GM18520 (cell line): ENCODE measurements around the gene RPS15.
A peak's percentile ranks its signal among the peaks of the same experiment; 100 is the strongest.

Experiments used
- ATAC-seq: cut with Tn5 transposase; IDR thresholded peaks from one replicate; pipeline ENCODE4 v1.9.1; 2021; ENCODE audit not compliant: unreplicated experiment

Gene RPS15

GRCh38 chr19:1438035-1438932 lies at the start of gene RPS15:
Gene RPS15, plus strand, starts transcription at chr19:1438396. Its CDS starts 30 bp downstream, at chr19:1438426.
- peak; percentile 76 for ATAC-seq

- ATAC-seq: no peak
Measured at GRCh38 chr19:1388637-1389026, 49.6 kb upstream of the RPS15 start.

DNA sequence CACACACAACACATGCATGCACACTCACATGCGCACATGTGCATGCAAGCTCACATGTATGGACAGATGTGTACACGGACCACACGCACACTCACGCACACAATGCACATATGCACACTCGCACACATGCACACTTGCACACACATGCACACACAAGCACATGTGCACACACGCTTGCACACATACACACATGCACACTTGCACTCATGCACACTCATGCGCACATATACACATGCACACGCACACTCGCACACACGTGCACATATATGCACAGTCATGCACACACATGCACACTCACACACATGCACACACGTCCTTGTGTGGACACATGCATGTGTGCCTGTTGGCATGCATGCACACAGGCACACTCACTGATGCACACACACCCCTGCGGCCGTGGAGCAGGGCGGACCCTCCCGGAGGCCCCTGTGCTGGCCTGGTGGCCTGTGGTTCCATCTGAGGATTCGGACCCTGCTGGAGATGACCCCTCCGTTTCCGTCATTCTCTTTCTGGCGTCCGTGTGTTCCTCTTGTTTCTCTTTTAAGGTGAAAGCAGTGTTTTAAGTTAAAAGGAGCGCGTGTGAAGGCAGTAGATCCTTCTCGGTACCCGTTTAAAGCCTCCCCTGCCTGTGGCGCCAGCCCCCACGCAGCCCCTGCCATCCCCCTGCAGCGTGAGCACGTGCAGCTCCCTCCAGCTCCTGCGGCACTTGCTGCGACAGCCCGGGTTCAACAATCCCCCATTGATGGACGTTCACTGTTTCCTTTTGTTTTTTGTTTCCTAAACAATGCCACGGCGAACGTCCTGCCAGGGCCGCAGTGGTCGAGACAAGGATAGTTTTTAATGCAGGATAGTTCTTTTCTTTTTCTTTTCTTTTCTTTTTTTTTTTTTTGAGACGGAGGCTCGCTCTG lies 48.9 kb upstream of the RPS15 start:
- no peak for ATAC-seq

DNA sequence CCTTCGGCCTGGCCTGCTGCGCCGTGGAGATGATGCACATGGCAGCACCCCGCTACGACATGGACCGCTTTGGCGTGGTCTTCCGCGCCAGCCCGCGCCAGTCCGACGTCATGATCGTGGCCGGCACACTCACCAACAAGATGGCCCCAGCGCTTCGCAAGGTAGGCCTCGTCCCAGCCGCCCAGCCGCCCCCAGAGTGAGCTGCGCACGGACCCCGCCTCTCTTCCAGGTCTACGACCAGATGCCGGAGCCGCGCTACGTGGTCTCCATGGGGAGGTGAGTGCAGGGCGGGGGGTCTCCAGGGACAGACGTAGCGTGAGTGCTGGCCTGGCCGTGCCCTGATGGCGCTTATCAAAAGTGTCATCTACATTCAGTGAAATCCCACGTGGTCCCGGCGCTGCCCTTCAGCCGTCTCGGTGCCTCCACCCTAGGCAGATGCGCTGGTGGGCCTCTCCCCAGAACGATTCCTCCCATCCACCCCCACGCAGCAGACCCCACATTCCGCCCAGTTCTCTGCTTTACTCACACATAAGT lies 47.2 kb upstream of the RPS15 start:
- no peak for ATAC-seq

DNA sequence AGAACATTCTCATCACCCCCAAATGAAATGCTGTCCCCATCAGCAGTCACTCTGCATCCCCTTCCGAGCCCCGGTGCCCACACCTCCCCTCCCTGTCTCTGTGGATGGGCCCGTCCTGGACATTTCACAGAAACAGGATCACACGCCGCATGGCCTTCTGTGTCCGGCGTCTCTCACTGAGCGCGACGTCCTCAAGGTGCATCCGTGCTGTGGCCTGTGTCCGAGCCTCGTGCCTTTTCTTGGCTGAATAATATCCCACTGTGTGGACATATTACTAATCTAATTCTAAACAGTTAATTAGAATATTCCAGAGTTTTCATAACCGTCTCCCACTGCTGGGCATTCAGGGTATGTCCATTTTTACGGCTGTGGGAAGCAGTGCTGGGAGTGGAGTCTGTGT lies 45.8 kb upstream of the RPS15 start:
- ATAC-seq: no peak

DNA sequence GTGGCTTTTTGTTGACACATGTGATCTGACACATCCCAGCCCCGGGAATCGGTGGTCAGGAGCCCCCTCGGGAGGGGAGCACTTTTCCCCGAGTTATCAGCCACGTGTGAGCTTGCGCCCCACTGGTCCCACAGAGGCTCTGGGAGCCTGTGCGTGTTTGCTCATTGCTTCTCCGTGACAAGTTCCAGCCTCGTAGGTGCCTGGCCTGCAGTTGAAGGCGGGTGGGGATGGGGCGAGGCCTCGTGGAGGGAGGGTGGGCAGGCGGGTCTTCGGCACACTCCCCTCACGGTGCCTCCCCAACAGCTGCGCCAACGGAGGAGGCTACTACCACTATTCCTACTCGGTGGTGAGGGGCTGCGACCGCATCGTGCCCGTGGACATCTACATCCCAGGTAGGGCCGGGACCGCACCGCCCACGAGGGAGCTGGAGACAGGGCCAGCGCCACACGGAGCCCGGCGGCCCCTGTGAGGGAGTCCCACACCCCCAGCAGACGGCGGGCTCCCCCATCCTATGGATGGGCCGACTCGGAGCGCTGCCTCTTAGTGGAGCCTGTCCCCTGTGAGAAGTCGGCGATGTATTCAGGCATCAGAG lies 45.2 kb upstream of the RPS15 start:
- ATAC-seq: no peak

- no peak for ATAC-seq
Measured at GRCh38 chr19:1393841-1394240, 44.4 kb upstream of the RPS15 start.

- ATAC-seq: no peak
Measured at GRCh38 chr19:1394252-1395193, 43.7 kb upstream of the RPS15 start.

GRCh38 chr19:1395194-1396018 lies 42.8 kb upstream of the RPS15 start:
- ATAC-seq: no peak

DNA sequence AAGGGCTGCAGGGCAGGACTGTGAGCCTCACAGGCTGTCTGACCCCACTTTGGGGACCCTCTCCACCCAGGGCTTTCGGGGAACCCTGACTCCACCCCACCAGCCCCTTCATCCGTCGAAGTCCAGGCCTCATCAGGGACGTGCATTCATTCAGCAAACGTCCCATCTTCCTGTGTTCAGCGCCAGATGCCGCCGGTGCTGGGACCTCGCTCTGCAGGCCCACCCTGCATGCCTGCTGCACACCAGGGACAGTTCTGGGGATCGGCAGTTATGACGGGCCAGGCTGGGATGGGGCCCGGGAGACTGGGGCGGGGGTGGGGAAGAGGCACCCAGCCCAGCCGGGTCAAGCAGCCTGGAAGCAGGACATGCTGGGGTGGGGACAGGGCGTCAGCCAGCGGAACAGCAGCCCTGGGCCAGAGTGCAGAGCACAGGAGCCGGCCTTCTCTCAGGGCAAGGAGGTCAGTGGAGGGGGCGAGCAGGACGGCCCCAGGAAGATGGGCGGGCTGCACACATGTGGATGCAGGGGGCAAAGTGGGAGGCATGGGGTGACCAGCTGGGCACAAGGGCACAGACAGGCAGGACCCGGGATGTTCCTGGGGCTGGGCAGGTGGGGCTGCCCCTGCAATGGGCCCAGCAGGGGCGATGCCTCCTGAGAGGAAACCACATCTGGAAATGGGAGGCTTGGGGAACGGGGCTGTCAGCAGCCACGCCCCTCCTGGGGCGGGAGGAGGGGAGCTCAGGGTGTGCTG lies 42.0 kb upstream of the RPS15 start:
- ATAC-seq: no peak

GRCh38 chr19:1396768-1397679 lies 41.2 kb upstream of the RPS15 start:
- ATAC-seq: no peak

DNA sequence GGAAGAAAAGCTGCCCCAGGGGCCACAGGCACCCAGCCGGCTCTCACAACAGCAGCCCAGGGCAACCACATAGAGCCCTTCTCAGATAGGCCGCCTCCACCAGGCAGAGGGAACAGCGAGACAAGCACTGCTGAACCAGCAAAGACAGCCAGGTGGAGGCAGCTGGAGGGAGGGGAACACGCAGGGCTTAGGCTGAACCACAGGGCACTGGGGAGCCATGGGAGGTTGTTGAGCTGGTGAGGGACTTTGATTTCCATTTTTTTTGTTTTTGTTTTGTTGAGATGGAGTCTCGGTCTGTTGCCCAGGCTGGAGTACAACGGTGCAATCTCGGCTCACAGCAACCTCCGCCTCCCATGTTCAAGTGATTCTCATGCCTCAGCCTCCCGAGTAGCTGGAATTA lies 40.4 kb upstream of the RPS15 start:
- ATAC-seq: no peak

DNA sequence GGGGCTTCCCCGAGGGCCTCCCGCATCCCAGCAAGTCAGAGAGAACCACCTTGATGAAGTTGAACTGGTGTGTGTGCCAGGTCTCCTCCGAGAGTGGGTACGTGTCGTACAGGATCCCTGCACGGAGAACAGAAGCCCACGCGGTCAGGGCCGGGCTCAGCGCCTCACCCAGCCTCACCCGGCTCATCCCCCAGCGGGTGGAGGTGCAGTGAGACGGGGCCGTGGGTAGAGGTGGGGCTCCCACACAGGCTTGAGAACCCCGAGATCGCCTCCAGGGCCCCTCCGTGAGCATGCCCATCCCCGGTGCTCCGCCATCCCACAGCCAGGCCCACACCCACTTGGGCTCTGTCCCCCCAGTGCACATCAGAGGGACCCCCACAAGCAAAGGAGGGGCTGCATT lies 39.1 kb upstream of the RPS15 start:
- no peak for ATAC-seq

- ATAC-seq: no peak
Measured at GRCh38 chr19:1399745-1400144, 38.5 kb upstream of the RPS15 start.

- ATAC-seq: no peak
Measured at GRCh38 chr19:1400281-1401137, 37.7 kb upstream of the RPS15 start.

- no peak for ATAC-seq
Measured at GRCh38 chr19:1401138-1401888, 36.9 kb upstream of the RPS15 start, which contains the start of gene GAMT. Gene GAMT, minus strand, starts transcription at chr19:1401542. Its CDS starts 66 bp downstream, at chr19:1401476.
